OCI-LY7 (cell line): Measurements from ENCODE around the gene SYTL3. TPM values are rescaled to one million over a fixed set of nuclear protein-coding genes. Genes with fewer than 3 reads are reported as not detected.
"Not testable (repeated sequence)": the region's sequence is repeated elsewhere in the genome, so short reads cannot be mapped to it uniquely, and the experiment has no call there.

ENCODE experiments used
- BruUV-seq: library from RNA; stranded (reverse); fragments of 400-500 nt; replicated peaks from 2 replicates; lab custom pipeline; 2021; lab: Mats Ljungman, UMichigan
- CTCF ChIA-PET: fragments of 300-600 bp; sonication (Branson Sonifier 250); formaldehyde crosslinking; loops from one replicate; lab custom pipeline; 2022; ENCODE audit warnings: antibody characterized with exemption; ENCODE audit not compliant: unreplicated experiment; lab: Charles Lee
- POLR2A ChIA-PET: fragments of 300-600 bp; sonication (Branson Sonifier 250); formaldehyde crosslinking; loops from one replicate; lab custom pipeline; 2022; ENCODE audit warnings: antibody characterized with exemption; lab: Charles Lee
- DNase-seq: peaks from one replicate; pipeline ENCODE4 v3.0.0-alpha.2; 2015; ENCODE audit warnings: low spot score
- H2AFZ ChIP-seq: fragments of 200-600 bp; sonication (generic), shearing (Covaris generic); 2 replicates; pipeline ENCODE4 v1.6.1; 2014; ENCODE audit warnings: mild to moderate bottlenecking, antibody characterized with exemption, low read length, moderate library complexity
- H3K27ac ChIP-seq: fragments of 200-600 bp; sonication (generic); 2 replicates; pipeline ENCODE4 v1.5.1; 2014; ENCODE audit warnings: mixed run types, low read depth, mild to moderate bottlenecking, moderate library complexity, low read length, inconsistent platforms; ENCODE audit not compliant: poor library complexity, severe bottlenecking
- H3K36me3 ChIP-seq: fragments of 200-600 bp; sonication (generic); 2 replicates; pipeline ENCODE4 v1.6.1; 2014; ENCODE audit warnings: mild to moderate bottlenecking, antibody characterized with exemption, low read length, moderate library complexity, mixed read lengths; ENCODE audit not compliant: insufficient read depth
- H3K4me1 ChIP-seq: fragments of 200-600 bp; sonication (generic); 2 replicates; pipeline ENCODE4 v1.5.1; 2014; ENCODE audit warnings: mild to moderate bottlenecking, low read length; ENCODE audit not compliant: insufficient read depth, poor library complexity, severe bottlenecking
- H3K4me2 ChIP-seq: fragments of 200-600 bp; sonication (generic); 2 replicates; pipeline ENCODE4 v1.6.1; 2014; ENCODE audit warnings: mild to moderate bottlenecking, low read length
- H3K4me3 ChIP-seq: fragments of 200-600 bp; sonication (generic); 2 replicates; pipeline ENCODE4 v1.5.1; 2014; ENCODE audit warnings: mild to moderate bottlenecking, low read depth, low read length; ENCODE audit not compliant: poor library complexity, severe bottlenecking
- H3K79me2 ChIP-seq: fragments of 200-600 bp; sonication (generic); 2 replicates; pipeline ENCODE4 v1.6.1; 2016; ENCODE audit warnings: low read depth, mild to moderate bottlenecking, low read length, moderate library complexity, mixed read lengths; ENCODE audit not compliant: insufficient read depth
- H3K9me2 ChIP-seq: fragments of 200-600 bp; sonication (generic); 2 replicates; pipeline ENCODE4 v1.6.1; 2016; ENCODE audit warnings: mild to moderate bottlenecking, low read length, mixed read lengths; ENCODE audit not compliant: insufficient read depth
- H3K9me3 ChIP-seq: fragments of 200-600 bp; sonication (generic); 2 replicates; pipeline ENCODE4 v1.6.1; 2014; ENCODE audit warnings: mild to moderate bottlenecking, mixed run types, low read length, mixed read lengths
- H4K20me1 ChIP-seq: fragments of 200-600 bp; sonication (generic); 2 replicates; pipeline ENCODE4 v1.6.1; 2014; ENCODE audit warnings: mild to moderate bottlenecking, antibody characterized with exemption, low read length, moderate library complexity, mixed read lengths; ENCODE audit not compliant: insufficient read depth
- EZH2phosphoT487 ChIP-seq: fragments of 200-600 bp; sonication (generic); IDR thresholded peaks from 2 replicates; pipeline ENCODE4 v1.6.1; 2018; ENCODE audit warnings: low read depth, borderline replicate concordance, mild to moderate bottlenecking, mixed run types, antibody characterized with exemption, low read length, moderate library complexity, mixed read lengths
- intact Hi-C: fragments of 100-400 bp; cut with micrococcal nuclease; formaldehyde crosslinking; loops from one replicate; pipeline ENCODE4 v1.10.0; 2022; ENCODE audit not compliant: unreplicated experiment
- total RNA-seq, 2 experiments: library from RNA; depleted of rRNA in 1 of 2; stranded (reverse); fragments of >200 nt in 1 of 2; shearing (Covaris generic) in 1 of 2; gene quantifications; 2 replicates each; pipeline ENCODE4 v1.2.3, GENCODE V29; 2014 to 2022
- TF ChIP-seq, protein P1 (sequence below): fragments of 200-600 bp; sonication (generic); conservative IDR thresholded peaks from 2 replicates; pipeline ENCODE4 v1.5.1; 2014; ENCODE audit warnings: mild to moderate bottlenecking, antibody characterized with exemption, low read length, moderate library complexity, mixed read lengths

Gene SYTL3
- total RNA-seq, 2 experiments from 2014 or later: 0.32 to 0.89 TPM

GRCh38 chr6:158648682-158649131, 1.1 kb upstream of the SYTL3 start:
- no peaks in the 10 kb centered on the region for H3K9me2 ChIP-seq
- ChIA-PET POLR2A (interaction anchor here (1.3 kb wide), 1 partner anchor 11 kb away, joined by 4 read pairs; no protein-coding TSS in a partner anchor), CTCF (interaction anchor here (0.5 kb wide), 1 partner anchor 239 kb away, joined by 8 read pairs; no protein-coding TSS in a partner anchor)
- intact Hi-C loops: no loop called here
- no peak for TF ChIP-seq EZH2phosphoT487
- TF ChIP-seq, protein P1, sequence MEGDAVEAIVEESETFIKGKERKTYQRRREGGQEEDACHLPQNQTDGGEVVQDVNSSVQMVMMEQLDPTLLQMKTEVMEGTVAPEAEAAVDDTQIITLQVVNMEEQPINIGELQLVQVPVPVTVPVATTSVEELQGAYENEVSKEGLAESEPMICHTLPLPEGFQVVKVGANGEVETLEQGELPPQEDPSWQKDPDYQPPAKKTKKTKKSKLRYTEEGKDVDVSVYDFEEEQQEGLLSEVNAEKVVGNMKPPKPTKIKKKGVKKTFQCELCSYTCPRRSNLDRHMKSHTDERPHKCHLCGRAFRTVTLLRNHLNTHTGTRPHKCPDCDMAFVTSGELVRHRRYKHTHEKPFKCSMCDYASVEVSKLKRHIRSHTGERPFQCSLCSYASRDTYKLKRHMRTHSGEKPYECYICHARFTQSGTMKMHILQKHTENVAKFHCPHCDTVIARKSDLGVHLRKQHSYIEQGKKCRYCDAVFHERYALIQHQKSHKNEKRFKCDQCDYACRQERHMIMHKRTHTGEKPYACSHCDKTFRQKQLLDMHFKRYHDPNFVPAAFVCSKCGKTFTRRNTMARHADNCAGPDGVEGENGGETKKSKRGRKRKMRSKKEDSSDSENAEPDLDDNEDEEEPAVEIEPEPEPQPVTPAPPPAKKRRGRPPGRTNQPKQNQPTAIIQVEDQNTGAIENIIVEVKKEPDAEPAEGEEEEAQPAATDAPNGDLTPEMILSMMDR: no peak
- no peaks in the 10 kb centered on the region for H4K20me1 ChIP-seq
- H3K9me3 ChIP-seq: no peaks in the 10 kb centered on the region
- H3K4me2 ChIP-seq: no peak overlapping the region
- no peak for DNase-seq
- H3K36me3 ChIP-seq: no peaks in the 10 kb centered on the region
- no peak overlapping the region for H3K4me3 ChIP-seq
- BruUV-seq: no TSS peak
- no peak overlapping the region for H2AFZ ChIP-seq
- H3K27ac ChIP-seq: no peak overlapping the region
- peaks cover 1% of the 10 kb centered on the region; the same call in 1 of the 2 replicates for H3K79me2 ChIP-seq
- H3K4me1 ChIP-seq: peaks cover 13% of the 10 kb centered on the region

GRCh38 chr6:158651981-158652737, 2.3 kb downstream of the SYTL3 start:
- H3K4me1 ChIP-seq: not testable (repeated sequence)

DNA sequence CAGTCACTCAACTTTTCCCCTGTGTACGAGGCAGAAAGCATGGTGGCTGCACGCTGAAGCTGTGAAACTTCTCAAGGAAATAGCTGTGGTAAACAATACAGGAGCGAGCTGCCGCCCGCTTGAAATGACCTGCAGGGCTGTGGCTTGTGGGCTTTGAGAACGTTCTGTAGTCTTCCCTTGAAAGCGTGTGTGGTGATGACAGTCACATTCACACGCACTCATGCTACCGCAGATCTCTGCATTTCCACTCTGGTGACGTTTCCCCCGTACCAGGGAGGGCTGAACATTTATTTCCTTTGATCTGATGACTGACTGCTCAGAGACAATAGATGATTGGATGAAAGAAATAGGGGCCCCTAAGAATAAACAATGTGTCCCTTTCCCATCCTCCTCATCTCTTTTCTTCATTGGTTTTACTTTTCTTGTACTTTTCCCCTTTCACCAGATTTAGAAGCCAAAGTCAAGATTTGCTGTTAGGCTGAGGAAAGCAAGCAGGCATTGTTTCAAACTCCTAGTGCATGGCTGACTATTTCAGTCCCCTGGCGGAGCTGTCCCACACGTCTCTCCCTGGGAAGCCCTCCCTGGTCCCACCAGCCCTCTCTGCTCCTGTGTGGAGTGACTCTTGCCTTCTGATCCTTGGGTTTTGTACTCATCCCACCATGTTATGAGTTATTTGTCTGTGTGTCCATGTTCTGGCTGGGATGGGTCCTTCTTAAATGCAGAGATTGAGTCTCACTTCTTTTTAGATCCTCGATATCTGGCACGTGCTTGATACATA, 3.9 kb downstream of the SYTL3 start:
- Histone ChIP-seq H3K27ac (no peak overlapping the region), H3K36me3 (no peaks in the 10 kb centered on the region), H2AFZ (no peak overlapping the region), H3K9me3 (no peaks in the 10 kb centered on the region), H3K4me3 (no peak overlapping the region), H3K79me2 (no peaks in the 10 kb centered on the region), H3K4me2 (no peak overlapping the region), H3K4me1 (peaks cover 4% of the 10 kb centered on the region), H4K20me1 (no peaks in the 10 kb centered on the region), H3K9me2 (no peaks in the 10 kb centered on the region)
- DNase-seq: no peak
- TF ChIP-seq, protein P1: no peak
- TF ChIP-seq EZH2phosphoT487: no peak
- ChIA-PET CTCF (no interaction called here), POLR2A (no interaction called here)
- intact Hi-C loops: no loop called here
- BruUV-seq: no TSS peak

More at GRCh38 chr6:158651981-158652737, 2.3 kb downstream of the SYTL3 start:
- H4K20me1 ChIP-seq, BruUV-seq, H3K4me3 ChIP-seq, H3K79me2 ChIP-seq, H3K9me2 ChIP-seq, H3K4me2 ChIP-seq, CTCF ChIA-PET, H3K9me3 ChIP-seq, H2AFZ ChIP-seq, intact Hi-C loops, H3K27ac ChIP-seq, DNase-seq, H3K36me3 ChIP-seq: not testable (repeated sequence)
- POLR2A ChIA-PET: interaction anchor here (0.9 kb wide), 1 partner anchor 1469 kb away, joined by 3 read pairs; no protein-coding TSS in a partner anchor
